ENCODE data around the gene CCSAP.

GRCh38 chr1:229284887-229285286 is 58.0 kb downstream of the CCSAP start:
- no peak for TF ChIP-seq CTCF (conservative IDR thresholded peaks at IDR 0.05; ENCODE audit: low read depth, low read length)
- no peak for TF ChIP-seq POLR2A (IDR thresholded peaks at IDR 0.05; ENCODE audit: low read depth, low read length)

Data from IMR-90 (cell line).